ENCODE results near the gene GJD4. TPM values are rescaled to one million over a fixed set of nuclear protein-coding genes. Genes with fewer than 3 reads are reported as not detected.

Gene GJD4
- total and polyA plus RNA-seq, 10 of the 15 experiments (the other 5 are each of a cell fraction or from before 2014, with no cell fraction given): not detected

DNA sequence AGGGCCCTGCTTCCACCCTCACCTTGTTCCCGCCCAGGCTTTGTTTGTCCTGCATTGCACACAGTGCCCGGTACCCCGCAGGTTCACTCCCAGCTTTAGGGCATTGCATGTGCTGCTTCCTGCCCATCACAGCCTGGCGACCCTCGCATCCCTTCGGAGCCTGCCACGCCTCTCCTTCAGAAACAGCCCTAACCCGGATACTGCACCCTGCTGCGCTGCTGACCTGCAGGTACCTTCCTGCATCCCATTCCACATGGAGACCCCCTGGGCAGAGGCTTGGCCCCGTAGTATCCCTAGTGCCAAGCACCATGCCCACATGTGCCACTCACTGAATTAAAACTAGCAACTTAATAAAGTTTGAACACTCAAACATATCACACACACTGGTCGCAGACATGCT lies 19.8 kb upstream of the GJD4 start:
- FAIRE-seq (no peak), DNase-seq (ENCODE audit: low read depth, low spot score) (no peak), ATAC-seq (no peak)
- Histone ChIP-seq H3K9me3 (replicated peaks; ENCODE audit: control insufficient read depth, insufficient read depth, low read length) (no peaks in the 10 kb centered on the region), H3K4me3 (no peak overlapping the region), H3K36me3 (ENCODE audit: control insufficient read depth in 2 of 2, insufficient read depth in 2 of 2, low read length in 1 of 2) (no peaks in the 10 kb centered on the region), H3K4me2 (ENCODE audit: control insufficient read depth, insufficient read depth) (no peak overlapping the region), H3K79me2 (ENCODE audit: control insufficient read depth, insufficient read depth, low read length) (no peaks in the 10 kb centered on the region), H3K27ac (ENCODE audit: control insufficient read depth, insufficient read depth) (no peak overlapping the region), H3K4me1 (ENCODE audit: control insufficient read depth, insufficient read depth, low read length) (no peaks in the 10 kb centered on the region), H3K27me3 (replicated peaks in 1 of 2; ENCODE audit: control insufficient read depth in 2 of 2, insufficient read depth in 2 of 2, low read length in 1 of 2) (no peaks in the 10 kb centered on the region; a peak in 1 of 4 replicates), H2AFZ (ENCODE audit: control insufficient read depth, low read depth, low read length) (no peak overlapping the region), H3K9ac (ENCODE audit: control insufficient read depth, insufficient read depth, low read length) (no peak overlapping the region), H4K20me1 (ENCODE audit: control insufficient read depth, insufficient read depth) (no peaks in the 10 kb centered on the region)
- intact Hi-C loops (cut with micrococcal nuclease; ENCODE audit: unreplicated experiment): no loop called here
- 66% methylated on average over 11 of the region's 11 CpGs for WGBS (ENCODE audit: insufficient coverage, insufficient replicate concordance, low lambda C conversion rate, missing lambda C conversion rate)
- ChIA-PET RAD21 (ENCODE audit: unreplicated experiment) (no interaction called here), POLR2A (no interaction called here), SMC1A (ENCODE audit: uncharacterized antibody, unreplicated experiment) (no interaction called here), CTCF (no interaction called here)
- BruUV-seq (replicated peaks): no TSS peak
- in situ Hi-C loops (cut with MboI): no loop called here
- TF ChIP-seq FOS (IDR thresholded peaks at IDR 0.05; ENCODE audit: borderline replicate concordance, extremely low read depth, insufficient read length) (no peak), PRDM15 (CRISPR knock-in tag; IDR thresholded peaks at IDR 0.05) (no peak), ZSCAN29 (IDR thresholded peaks at IDR 0.05) (no peak), POLR2A (IDR thresholded peaks at IDR 0.05; ENCODE audit: low read depth, low read length) (no peak), RAD21 (IDR thresholded peaks at IDR 0.05; ENCODE audit: insufficient read depth, low read depth, low read length) (no peak), RCOR1 (conservative IDR thresholded peaks at IDR 0.05; ENCODE audit: low read depth, low read length) (no peak), CTCF (IDR thresholded peaks at IDR 0.05 in 2 of 3, conservative IDR thresholded peaks at IDR 0.05 in 1 of 3; ENCODE audit: control insufficient read depth in 2 of 3, extremely low read depth in 1 of 3, insufficient read depth in 1 of 3, low read depth in 3 of 3, low read length in 3 of 3) (no peak)
- TF ChIP-seq, protein P1, sequence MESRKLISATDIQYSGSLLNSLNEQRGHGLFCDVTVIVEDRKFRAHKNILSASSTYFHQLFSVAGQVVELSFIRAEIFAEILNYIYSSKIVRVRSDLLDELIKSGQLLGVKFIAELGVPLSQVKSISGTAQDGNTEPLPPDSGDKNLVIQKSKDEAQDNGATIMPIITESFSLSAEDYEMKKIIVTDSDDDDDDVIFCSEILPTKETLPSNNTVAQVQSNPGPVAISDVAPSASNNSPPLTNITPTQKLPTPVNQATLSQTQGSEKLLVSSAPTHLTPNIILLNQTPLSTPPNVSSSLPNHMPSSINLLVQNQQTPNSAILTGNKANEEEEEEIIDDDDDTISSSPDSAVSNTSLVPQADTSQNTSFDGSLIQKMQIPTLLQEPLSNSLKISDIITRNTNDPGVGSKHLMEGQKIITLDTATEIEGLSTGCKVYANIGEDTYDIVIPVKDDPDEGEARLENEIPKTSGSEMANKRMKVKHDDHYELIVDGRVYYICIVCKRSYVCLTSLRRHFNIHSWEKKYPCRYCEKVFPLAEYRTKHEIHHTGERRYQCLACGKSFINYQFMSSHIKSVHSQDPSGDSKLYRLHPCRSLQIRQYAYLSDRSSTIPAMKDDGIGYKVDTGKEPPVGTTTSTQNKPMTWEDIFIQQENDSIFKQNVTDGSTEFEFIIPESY (IDR thresholded peaks at IDR 0.05): no peak
- TF ChIP-seq, protein P2, sequence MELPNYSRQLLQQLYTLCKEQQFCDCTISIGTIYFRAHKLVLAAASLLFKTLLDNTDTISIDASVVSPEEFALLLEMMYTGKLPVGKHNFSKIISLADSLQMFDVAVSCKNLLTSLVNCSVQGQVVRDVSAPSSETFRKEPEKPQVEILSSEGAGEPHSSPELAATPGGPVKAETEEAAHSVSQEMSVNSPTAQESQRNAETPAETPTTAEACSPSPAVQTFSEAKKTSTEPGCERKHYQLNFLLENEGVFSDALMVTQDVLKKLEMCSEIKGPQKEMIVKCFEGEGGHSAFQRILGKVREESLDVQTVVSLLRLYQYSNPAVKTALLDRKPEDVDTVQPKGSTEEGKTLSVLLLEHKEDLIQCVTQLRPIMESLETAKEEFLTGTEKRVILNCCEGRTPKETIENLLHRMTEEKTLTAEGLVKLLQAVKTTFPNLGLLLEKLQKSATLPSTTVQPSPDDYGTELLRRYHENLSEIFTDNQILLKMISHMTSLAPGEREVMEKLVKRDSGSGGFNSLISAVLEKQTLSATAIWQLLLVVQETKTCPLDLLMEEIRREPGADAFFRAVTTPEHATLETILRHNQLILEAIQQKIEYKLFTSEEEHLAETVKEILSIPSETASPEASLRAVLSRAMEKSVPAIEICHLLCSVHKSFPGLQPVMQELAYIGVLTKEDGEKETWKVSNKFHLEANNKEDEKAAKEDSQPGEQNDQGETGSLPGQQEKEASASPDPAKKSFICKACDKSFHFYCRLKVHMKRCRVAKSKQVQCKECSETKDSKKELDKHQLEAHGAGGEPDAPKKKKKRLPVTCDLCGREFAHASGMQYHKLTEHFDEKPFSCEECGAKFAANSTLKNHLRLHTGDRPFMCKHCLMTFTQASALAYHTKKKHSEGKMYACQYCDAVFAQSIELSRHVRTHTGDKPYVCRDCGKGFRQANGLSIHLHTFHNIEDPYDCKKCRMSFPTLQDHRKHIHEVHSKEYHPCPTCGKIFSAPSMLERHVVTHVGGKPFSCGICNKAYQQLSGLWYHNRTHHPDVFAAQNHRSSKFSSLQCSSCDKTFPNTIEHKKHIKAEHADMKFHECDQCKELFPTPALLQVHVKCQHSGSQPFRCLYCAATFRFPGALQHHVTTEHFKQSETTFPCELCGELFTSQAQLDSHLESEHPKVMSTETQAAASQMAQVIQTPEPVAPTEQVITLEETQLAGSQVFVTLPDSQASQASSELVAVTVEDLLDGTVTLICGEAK (IDR thresholded peaks at IDR 0.05; ENCODE audit: borderline replicate concordance): no peak
